Nephron (organoid): Measurements from ENCODE around the gene KRTAP4-1.

Experiments used
- H3K27ac Mint-ChIP-seq, 3 experiments: 2 replicates each; pipeline ENCODE4 v1.8.0; 2020; ENCODE audit warnings: mixed read lengths in 3 of 3, mild to moderate bottlenecking in 2 of 3, moderate library complexity in 1 of 3
- H3K27me3 Mint-ChIP-seq: 2 replicates; pipeline ENCODE4 v1.8.0; 2021; ENCODE audit warnings: low read depth, mild to moderate bottlenecking, moderate library complexity, mixed read lengths
- H3K36me3 Mint-ChIP-seq: 2 replicates; pipeline ENCODE4 v1.8.0; 2020; ENCODE audit warnings: low read depth, mixed read lengths
- H3K4me1 Mint-ChIP-seq: 2 replicates; pipeline ENCODE4 v1.8.0; 2020; ENCODE audit warnings: mixed read lengths
- H3K4me3 Mint-ChIP-seq, 3 experiments: 2 replicates each; pipeline ENCODE4 v1.8.0; 2020; ENCODE audit warnings: mild to moderate bottlenecking in 3 of 3, mixed read lengths in 3 of 3, moderate library complexity in 2 of 3
- H3K9me3 Mint-ChIP-seq: 2 replicates; pipeline ENCODE4 v1.8.0; 2020; ENCODE audit warnings: mixed read lengths
- CTCF ChIP-seq, 3 experiments: fragments of 200-600 bp; sonication (generic); IDR thresholded peaks; one replicate each; pipeline ENCODE4 v1.5.0; 2021; ENCODE audit warnings: antibody characterized with exemption in 3 of 3; ENCODE audit not compliant: unreplicated experiment in 3 of 3

Gene KRTAP4-1

GRCh38 chr17:41177727-41178271 lies 6.9 kb downstream of the KRTAP4-1 start, which contains the start of gene KRTAP4-2:
Gene KRTAP4-2, minus strand, starts transcription at chr17:41178221. Its CDS starts 57 bp downstream, at chr17:41178164.
- Mint-ChIP-seq H3K27me3 (peaks cover 20% of the 10 kb centered on the region), H3K4me1 (no peaks in the 10 kb centered on the region), H3K9me3 (no peaks in the 10 kb centered on the region), H3K4me3 (no peak within 1 kb of the TSS), H3K36me3 (no peaks in the 10 kb centered on the region), H3K27ac (no peak within 1 kb of the TSS)
- no peak for TF ChIP-seq CTCF (IDR thresholded peaks at IDR 0.05; ENCODE audit: unreplicated experiment in 3 of 3)

- H3K36me3 Mint-ChIP-seq = no peaks in the 10 kb centered on the region
- no peak for TF ChIP-seq CTCF (IDR thresholded peaks at IDR 0.05; ENCODE audit: unreplicated experiment in 3 of 3)
- H3K9me3 Mint-ChIP-seq = no peaks in the 10 kb centered on the region
- H3K4me1 Mint-ChIP-seq = no peaks in the 10 kb centered on the region
- no peak overlapping the region for H3K27ac Mint-ChIP-seq
- peaks cover 20% of the 10 kb centered on the region for H3K27me3 Mint-ChIP-seq
- no peak overlapping the region for H3K4me3 Mint-ChIP-seq
Observed at GRCh38 chr17:41176744-41177387, 7.8 kb downstream of the KRTAP4-1 start.

GRCh38 chr17:41171886-41172285 lies 12.8 kb downstream of the KRTAP4-1 start:
- no peaks in the 10 kb centered on the region for H3K4me1 Mint-ChIP-seq
- H3K4me3 Mint-ChIP-seq = no peak overlapping the region
- peaks cover 21% of the 10 kb centered on the region for H3K27me3 Mint-ChIP-seq
- TF ChIP-seq CTCF (IDR thresholded peaks at IDR 0.05; ENCODE audit: unreplicated experiment in 3 of 3) = no peak
- no peaks in the 10 kb centered on the region for H3K9me3 Mint-ChIP-seq
- no peaks in the 10 kb centered on the region for H3K36me3 Mint-ChIP-seq
- no peak overlapping the region for H3K27ac Mint-ChIP-seq

- no peak within 1 kb of the TSS for H3K4me3 Mint-ChIP-seq
- no peaks in the 10 kb centered on the region for H3K36me3 Mint-ChIP-seq
- H3K27ac Mint-ChIP-seq = no peak within 1 kb of the TSS
- peaks cover 4% of the 10 kb centered on the region for H3K27me3 Mint-ChIP-seq
- H3K4me1 Mint-ChIP-seq = no peaks in the 10 kb centered on the region
- TF ChIP-seq CTCF (IDR thresholded peaks at IDR 0.05; ENCODE audit: unreplicated experiment in 3 of 3) = no peak
- H3K9me3 Mint-ChIP-seq = no peaks in the 10 kb centered on the region
Observed at GRCh38 chr17:41168121-41168520, 16.6 kb downstream of the KRTAP4-1 start, which contains the start of gene KRTAP4-3. Gene KRTAP4-3, minus strand, starts transcription at chr17:41168221. Its CDS starts 49 bp downstream, at chr17:41168172.

- no peaks in the 10 kb centered on the region for H3K36me3 Mint-ChIP-seq
- no peak overlapping the region for H3K4me3 Mint-ChIP-seq
- no peak overlapping the region for H3K27ac Mint-ChIP-seq
- no peaks in the 10 kb centered on the region for H3K9me3 Mint-ChIP-seq
- no peaks in the 10 kb centered on the region for H3K4me1 Mint-ChIP-seq
- no peak for TF ChIP-seq CTCF (IDR thresholded peaks at IDR 0.05; ENCODE audit: unreplicated experiment in 3 of 3)
- H3K27me3 Mint-ChIP-seq = peaks cover 4% of the 10 kb centered on the region
Observed at GRCh38 chr17:41167561-41167960, 17.1 kb downstream of the KRTAP4-1 start.

- no peaks in the 10 kb centered on the region for H3K9me3 Mint-ChIP-seq
- H3K4me3 Mint-ChIP-seq = no peak overlapping the region
- H3K27ac Mint-ChIP-seq = no peak overlapping the region
- peaks cover 9% of the 10 kb centered on the region for H3K27me3 Mint-ChIP-seq
- no peaks in the 10 kb centered on the region for H3K36me3 Mint-ChIP-seq
- no peak for TF ChIP-seq CTCF (IDR thresholded peaks at IDR 0.05; ENCODE audit: unreplicated experiment in 3 of 3)
- H3K4me1 Mint-ChIP-seq = no peaks in the 10 kb centered on the region
Observed at GRCh38 chr17:41163828-41164227, 20.9 kb downstream of the KRTAP4-1 start.
